CD8-positive, alpha-beta memory T cell (primary cell): ENCODE measurements around the gene MRI1. TPM values are rescaled to one million over a fixed set of nuclear protein-coding genes. Genes with fewer than 3 reads are reported as not detected.

Experiments
- CTCF ChIA-PET: fragments of 350-600 bp; sonication (Branson Sonifier 250); formaldehyde crosslinking; loops from one replicate; lab custom pipeline; 2021; ENCODE audit warnings: antibody characterized with exemption; lab: Charles Lee
- POLR2A ChIA-PET: fragments of 350-600 bp; sonication (Branson Sonifier 250); formaldehyde crosslinking; loops from one replicate; lab custom pipeline; 2021; ENCODE audit warnings: antibody characterized with exemption; lab: Charles Lee
- DNase-seq, 5 donors: peaks; one replicate each; pipeline versions ENCODE4 v3.0.0 to v3.0.0-alpha.2; 2020 to 2022; ENCODE audit warnings: mixed read lengths in 1 of 5
- H3K27ac ChIP-seq: one replicate; pipeline ENCODE4 v1.7.0; 2013; ENCODE audit warnings: low read depth, mild to moderate bottlenecking, low read length, moderate library complexity
- H3K27me3 ChIP-seq: 2 replicates; pipeline ENCODE4 v1.7.0; 2013; ENCODE audit warnings: low read length, mild to moderate bottlenecking; ENCODE audit not compliant: insufficient read depth, poor library complexity, severe bottlenecking
- H3K36me3 ChIP-seq: 2 replicates; pipeline ENCODE4 v1.7.0; 2013; ENCODE audit warnings: mild to moderate bottlenecking, low read length, moderate library complexity; ENCODE audit not compliant: insufficient read depth
- H3K4me1 ChIP-seq: 2 replicates; pipeline ENCODE4 v1.7.0; 2013; ENCODE audit warnings: mild to moderate bottlenecking, low read length, moderate library complexity; ENCODE audit not compliant: insufficient read depth
- H3K4me3 ChIP-seq: 2 replicates; pipeline ENCODE4 v1.7.0; 2013; ENCODE audit warnings: mild to moderate bottlenecking, low read length
- H3K9me3 ChIP-seq: 2 replicates; pipeline ENCODE4 v1.7.0; 2013; ENCODE audit warnings: mild to moderate bottlenecking, low read length
- H3K27ac Mint-ChIP-seq, 8 donors: one replicate each; pipeline ENCODE4 v1.8.0; 2020 to 2021; ENCODE audit warnings: mixed read lengths in 8 of 8, mild to moderate bottlenecking in 6 of 8, inconsistent platforms in 3 of 8, moderate library complexity in 3 of 8
- H3K27me3 Mint-ChIP-seq, 2 donors: one replicate each; pipeline ENCODE4 v1.8.0; 2020 to 2021; ENCODE audit warnings: mixed read lengths in 2 of 2, mild to moderate bottlenecking in 1 of 2, moderate library complexity in 1 of 2
- H3K36me3 Mint-ChIP-seq, 3 donors: one replicate each; pipeline ENCODE4 v1.8.0; 2020 to 2021; ENCODE audit warnings: mixed read lengths in 3 of 3, inconsistent platforms in 1 of 3, mild to moderate bottlenecking in 1 of 3
- H3K4me1 Mint-ChIP-seq, 3 donors: one replicate each; pipeline ENCODE4 v1.8.0; 2020 to 2021; ENCODE audit warnings: mixed read lengths in 3 of 3, inconsistent platforms in 1 of 3, mild to moderate bottlenecking in 1 of 3
- H3K4me3 Mint-ChIP-seq, 7 donors: one replicate each; pipeline ENCODE4 v1.8.0; 2020 to 2021; ENCODE audit warnings: mixed read lengths in 7 of 7, mild to moderate bottlenecking in 6 of 7, moderate library complexity in 4 of 7, inconsistent platforms in 2 of 7
- H3K9me3 Mint-ChIP-seq, 5 donors: one replicate each; pipeline ENCODE4 v1.8.0; 2020 to 2022; ENCODE audit warnings: mixed read lengths in 5 of 5, mild to moderate bottlenecking in 3 of 5, moderate library complexity in 2 of 5, inconsistent platforms in 1 of 5
- polyA plus RNA-seq: library from polyadenylated mRNA; unstranded; fragments of 300-500 nt; fragmentation: Illumina TruSeq; gene quantifications from one replicate; pipeline ENCODE4 v1.2.3, GENCODE V29; 2021
- total RNA-seq, 2 experiments: library from RNA; stranded (reverse); gene quantifications; one replicate each; pipeline ENCODE4 v1.2.3, GENCODE V29; 2021

The MRI1 gene
- total RNA-seq (10 to 100 TPM; 42.4 to 43.5 TPM), polyA plus RNA-seq (19.0 TPM)

- Histone ChIP-seq H3K36me3 (peaks cover 4% of the 10 kb centered on the region), H3K9me3 (no peaks in the 10 kb centered on the region), H3K27ac (peak within 1 kb of the TSS; percentile 57), H3K4me1 (peaks cover 16% of the 10 kb centered on the region), H3K4me3 (peak within 1 kb of the TSS; percentile 73), H3K27me3 (no peaks in the 10 kb centered on the region)
- ChIA-PET CTCF (interaction anchor here (0.7 to 1.7 kb wide), 4 partner anchors 20 to 98 kb away, joined by 3 to 7 read pairs (median 3); no protein-coding TSS in a partner anchor), POLR2A (interaction anchor here (0.5 to 1.4 kb wide), 5 partner anchors 11 to 643 kb away, joined by 3 to 16 read pairs (median 6); partner anchors contain the start of gene ZSWIM4)
- H3K36me3 Mint-ChIP-seq: peaks cover 0 to 41% (median 5%) of the 10 kb centered on the region in 3 donors
- no peaks in the 10 kb centered on the region for H3K9me3 Mint-ChIP-seq
- peak within 1 kb of the TSS; percentile 82 to 94 (median 90) for H3K4me3 Mint-ChIP-seq
- H3K27ac Mint-ChIP-seq: peak within 1 kb of the TSS; percentile 84 to 94 (median 90)
- peaks cover 18 to 32% (median 20%) of the 10 kb centered on the region in 3 donors for H3K4me1 Mint-ChIP-seq
- no peaks in the 10 kb centered on the region for H3K27me3 Mint-ChIP-seq
- DNase-seq: peak; percentile 48 to 73 (median 56)
Observed at GRCh38 chr19:13764101-13764807, at the start of gene MRI1. Gene MRI1 (plus strand): TSS chr19:13764522. CDS start chr19:13764589, 67 bp downstream.

GRCh38 chr19:13717194-13717643, 47.1 kb upstream of the MRI1 start:
- peaks cover 0 to 8% (median 4%) of the 10 kb centered on the region in 5 donors for H3K9me3 Mint-ChIP-seq
- Histone ChIP-seq H3K27me3 (no peaks in the 10 kb centered on the region), H3K9me3 (no peaks in the 10 kb centered on the region), H3K4me3 (no peak overlapping the region), H3K27ac (no peak overlapping the region), H3K4me1 (no peaks in the 10 kb centered on the region), H3K36me3 (no peaks in the 10 kb centered on the region)
- H3K4me1 Mint-ChIP-seq: no peaks in the 10 kb centered on the region
- H3K36me3 Mint-ChIP-seq: peaks cover 0 to 5% (median 0%) of the 10 kb centered on the region in 3 donors
- no peak overlapping the region for H3K4me3 Mint-ChIP-seq
- CTCF ChIA-PET: no interaction called here
- H3K27me3 Mint-ChIP-seq: peaks cover 11 to 30% of the 10 kb centered on the region in 2 donors
- POLR2A ChIA-PET: no interaction called here
- no peak overlapping the region for H3K27ac Mint-ChIP-seq
- DNase-seq: no peak

- H3K36me3 ChIP-seq: no peaks in the 10 kb centered on the region
- no peaks in the 10 kb centered on the region for H3K4me1 ChIP-seq
- Mint-ChIP-seq H3K27me3 (peaks cover 6 to 26% of the 10 kb centered on the region in 2 donors), H3K9me3 (peaks cover 0 to 8% (median 4%) of the 10 kb centered on the region in 5 donors), H3K36me3 (peaks cover 0 to 5% (median 0%) of the 10 kb centered on the region in 3 donors), H3K27ac (peak overlapping the region in 1 of 8 donors; percentile 2), H3K4me3 (no peak overlapping the region), H3K4me1 (no peaks in the 10 kb centered on the region)
- no peak for DNase-seq
- CTCF ChIA-PET: no interaction called here
- H3K4me3 ChIP-seq: no peak overlapping the region
- H3K27me3 ChIP-seq: no peaks in the 10 kb centered on the region
- no peak overlapping the region for H3K27ac ChIP-seq
- POLR2A ChIA-PET: no interaction called here
- H3K9me3 ChIP-seq: no peaks in the 10 kb centered on the region
Observed at GRCh38 chr19:13718733-13719132, 45.6 kb upstream of the MRI1 start.

- H3K27me3 Mint-ChIP-seq: peaks cover 15 to 23% of the 10 kb centered on the region in 2 donors
- H3K9me3 Mint-ChIP-seq: no peaks in the 10 kb centered on the region
- ChIA-PET CTCF (no interaction called here), POLR2A (no interaction called here)
- no peaks in the 10 kb centered on the region for H3K4me1 ChIP-seq
- no peaks in the 10 kb centered on the region for H3K36me3 ChIP-seq
- H3K27ac Mint-ChIP-seq: no peak overlapping the region
- H3K27me3 ChIP-seq: no peaks in the 10 kb centered on the region
- no peaks in the 10 kb centered on the region for H3K4me1 Mint-ChIP-seq
- H3K4me3 ChIP-seq: no peak overlapping the region
- no peak overlapping the region for H3K27ac ChIP-seq
- no peaks in the 10 kb centered on the region for H3K9me3 ChIP-seq
- H3K4me3 Mint-ChIP-seq: no peak overlapping the region
- no peaks in the 10 kb centered on the region for H3K36me3 Mint-ChIP-seq
- DNase-seq: no peak
Observed at GRCh38 chr19:13722146-13722545, 42.2 kb upstream of the MRI1 start.

GRCh38 chr19:13723206-13723605, 41.1 kb upstream of the MRI1 start:
- H3K4me3 Mint-ChIP-seq: no peak overlapping the region
- POLR2A ChIA-PET: no interaction called here
- H3K27me3 ChIP-seq: no peaks in the 10 kb centered on the region

GRCh38 chr19:13726323-13726722, 38.0 kb upstream of the MRI1 start:
- H3K36me3 Mint-ChIP-seq: peaks cover 0 to 1% (median 0%) of the 10 kb centered on the region in 3 donors
- H3K9me3 Mint-ChIP-seq: no peaks in the 10 kb centered on the region
- DNase-seq: no peak
- H3K27me3 ChIP-seq: no peaks in the 10 kb centered on the region
- peaks cover 9% of the 10 kb centered on the region for H3K4me1 ChIP-seq
- no peaks in the 10 kb centered on the region for H3K36me3 ChIP-seq
- H3K27me3 Mint-ChIP-seq: peaks cover 10 to 13% of the 10 kb centered on the region in 2 donors
- ChIA-PET CTCF (interaction anchor here (0.7 kb wide), 1 partner anchor 307 kb away, joined by 3 read pairs; no protein-coding TSS in a partner anchor), POLR2A (no interaction called here)
- peaks cover 5 to 15% (median 9%) of the 10 kb centered on the region in 3 donors for H3K4me1 Mint-ChIP-seq
- H3K4me3 Mint-ChIP-seq: no peak overlapping the region
- H3K9me3 ChIP-seq: no peaks in the 10 kb centered on the region
- no peak overlapping the region for H3K27ac ChIP-seq
- H3K27ac Mint-ChIP-seq: peak overlapping the region in 1 of 8 donors; percentile 74
- H3K4me3 ChIP-seq: no peak overlapping the region

More at GRCh38 chr19:13723206-13723605, 41.1 kb upstream of the MRI1 start:
- Mint-ChIP-seq H3K4me1 (no peaks in the 10 kb centered on the region), H3K27me3 (peaks cover 15 to 18% of the 10 kb centered on the region in 2 donors), H3K9me3 (no peaks in the 10 kb centered on the region), H3K27ac (no peak overlapping the region), H3K36me3 (no peaks in the 10 kb centered on the region)
- no peak overlapping the region for H3K4me3 ChIP-seq
- H3K4me1 ChIP-seq: no peaks in the 10 kb centered on the region
- CTCF ChIA-PET: no interaction called here
- H3K9me3 ChIP-seq: no peaks in the 10 kb centered on the region
- no peaks in the 10 kb centered on the region for H3K36me3 ChIP-seq
- no peak overlapping the region for H3K27ac ChIP-seq
- DNase-seq: no peak

- CTCF ChIA-PET: no interaction called here
- POLR2A ChIA-PET: no interaction called here
Observed at GRCh38 chr19:13727798-13728197, 36.5 kb upstream of the MRI1 start.

GRCh38 chr19:13729859-13730258, 34.5 kb upstream of the MRI1 start:
- H3K9me3 Mint-ChIP-seq: no peaks in the 10 kb centered on the region
- H3K4me3 Mint-ChIP-seq: peak overlapping the region in 3 of 7 donors; percentile 24 to 95 (median 38)
- ChIA-PET POLR2A (interaction anchor here (0.5 to 0.6 kb wide), 2 partner anchors 36 to 203 kb away, joined by 3 to 6 read pairs; no protein-coding TSS in a partner anchor), CTCF (interaction anchor here (0.9 kb wide), 1 partner anchor 61 kb away, joined by 5 read pairs; no protein-coding TSS in a partner anchor)
- no peaks in the 10 kb centered on the region for H3K27me3 ChIP-seq
- H3K27ac ChIP-seq: no peak overlapping the region
- no peak for DNase-seq
- peaks cover 16% of the 10 kb centered on the region for H3K4me1 ChIP-seq
- no peak overlapping the region for H3K4me3 ChIP-seq
- H3K9me3 ChIP-seq: no peaks in the 10 kb centered on the region
- peaks cover 10 to 24% (median 17%) of the 10 kb centered on the region in 3 donors for H3K4me1 Mint-ChIP-seq
- peaks cover 1 to 6% of the 10 kb centered on the region in 2 donors for H3K27me3 Mint-ChIP-seq
- peak overlapping the region in 1 of 8 donors; percentile 43 for H3K27ac Mint-ChIP-seq
- no peaks in the 10 kb centered on the region for H3K36me3 ChIP-seq
- H3K36me3 Mint-ChIP-seq: peaks cover 0 to 2% (median 0%) of the 10 kb centered on the region in 3 donors

More at GRCh38 chr19:13727798-13728197, 36.5 kb upstream of the MRI1 start:
- no peaks in the 10 kb centered on the region for H3K9me3 Mint-ChIP-seq
- no peaks in the 10 kb centered on the region for H3K27me3 ChIP-seq
- peaks cover 0 to 2% (median 0%) of the 10 kb centered on the region in 3 donors for H3K36me3 Mint-ChIP-seq
- DNase-seq: no peak
- H3K4me1 ChIP-seq: peaks cover 16% of the 10 kb centered on the region
- H3K9me3 ChIP-seq: no peaks in the 10 kb centered on the region
- H3K27ac Mint-ChIP-seq: peak overlapping the region in 1 of 8 donors; percentile 32
- H3K27ac ChIP-seq: no peak overlapping the region
- peaks cover 10 to 13% of the 10 kb centered on the region in 2 donors for H3K27me3 Mint-ChIP-seq
- H3K4me1 Mint-ChIP-seq: peaks cover 10 to 24% (median 17%) of the 10 kb centered on the region in 3 donors
- no peak overlapping the region for H3K4me3 Mint-ChIP-seq
- no peak overlapping the region for H3K4me3 ChIP-seq
- no peaks in the 10 kb centered on the region for H3K36me3 ChIP-seq
